H1 (cell line): ENCODE data around the gene VPS51. TPM values are rescaled to one million over a fixed set of nuclear protein-coding genes. Genes with fewer than 3 reads are reported as not detected.

ENCODE experiments used
- CTCF ChIA-PET: fragments of 300-600 bp; sonication (Branson Sonifier 250); formaldehyde crosslinking; loops from one replicate; lab custom pipeline; 2021; ENCODE audit not compliant: partially characterized antibody; lab: Charles Lee
- POLR2A ChIA-PET: fragments of 300-600 bp; sonication (Branson Sonifier 250); formaldehyde crosslinking; loops from one replicate; lab custom pipeline; 2021; ENCODE audit warnings: inconsistent platforms; ENCODE audit not compliant: partially characterized antibody; lab: Charles Lee
- DNase-seq, 2 experiments: peaks; one replicate each; pipeline versions ENCODE4 v3.0.0 to v3.0.0-alpha.2; 2010 to 2022; ENCODE audit warnings: low spot score in 2 of 2, low read depth in 1 of 2, mixed read lengths in 1 of 2
- FAIRE-seq: peaks from 2 replicates; lab custom pipeline; 2011; peaks lifted over from hg19 to GRCh38; lab: Jason Lieb, UNC
- H2AFZ ChIP-seq: 2 replicates; pipeline ENCODE4 v1.8.1; 2012; ENCODE audit warnings: low read length, inconsistent platforms
- H2AK5ac ChIP-seq: 2 replicates; pipeline ENCODE4 v1.6.1; 2013; ENCODE audit warnings: low read depth, low read length
- H2BK120ac ChIP-seq: replicated peaks from 2 replicates; pipeline ENCODE3; 2013; ENCODE audit warnings: low read depth, low read length, inconsistent platforms
- H2BK12ac ChIP-seq: 2 replicates; pipeline ENCODE4 v1.6.1; 2013; ENCODE audit warnings: low read depth, low read length
- H2BK15ac ChIP-seq: 2 replicates; pipeline ENCODE4 v1.6.1; 2013; ENCODE audit warnings: low read length
- H2BK20ac ChIP-seq: 2 replicates; pipeline ENCODE4 v1.6.1; 2013; ENCODE audit warnings: low read length
- H2BK5ac ChIP-seq: 2 replicates; pipeline ENCODE4 v1.6.1; 2013; ENCODE audit warnings: low read depth, low read length
- H3K14ac ChIP-seq: 2 replicates; pipeline ENCODE4 v1.6.1; 2013; ENCODE audit warnings: inconsistent platforms; ENCODE audit not compliant: insufficient read length
- H3K18ac ChIP-seq: 2 replicates; pipeline ENCODE4 v1.6.1; 2013; ENCODE audit warnings: low read length; ENCODE audit errors: extremely low read depth
- H3K23ac ChIP-seq: 2 replicates; pipeline ENCODE4 v1.6.1; 2013; ENCODE audit warnings: inconsistent platforms; ENCODE audit not compliant: insufficient read length
- H3K23me2 ChIP-seq: 2 replicates; pipeline ENCODE4 v1.6.1; 2013; ENCODE audit warnings: low read depth, low read length
- H3K27ac ChIP-seq: 2 replicates; pipeline ENCODE4 v1.6.1; 2011; ENCODE audit warnings: low read depth, low read length, inconsistent platforms
- H3K27me3 ChIP-seq, 4 experiments: replicated peaks in 1 of 4; 1 replicate in 1 of 4; 2 replicates in 3 of 4; pipeline versions ENCODE4 v1.6.1 to v1.8.1; 2011 to 2013; ENCODE audit warnings: low read length in 3 of 4, mild to moderate bottlenecking in 3 of 4, inconsistent platforms in 2 of 4, mixed read lengths in 2 of 4, moderate library complexity in 1 of 4; ENCODE audit not compliant: control insufficient read depth in 3 of 4, insufficient read depth in 3 of 4; ENCODE audit errors: extremely low read depth in 1 of 4
- H3K36me3 ChIP-seq, 4 experiments: 2 replicates each; pipeline versions ENCODE4 v1.6.1 to v1.8.1; 2011 to 2013; ENCODE audit warnings: mild to moderate bottlenecking in 4 of 4, low read length in 3 of 4, moderate library complexity in 2 of 4, control low read depth in 1 of 4, inconsistent platforms in 1 of 4; ENCODE audit not compliant: insufficient read depth in 4 of 4, control insufficient read depth in 2 of 4
- H3K4ac ChIP-seq: replicated peaks from 2 replicates; pipeline ENCODE3; 2013; ENCODE audit warnings: low read length, low read depth, mixed read lengths, inconsistent platforms; ENCODE audit not compliant: insufficient read length
- H3K4me1 ChIP-seq, 4 experiments: replicated peaks in 1 of 4; 1 replicate in 1 of 4; 2 replicates in 3 of 4; pipeline versions ENCODE4 v1.6.1 to v1.8.1; 2011 to 2013; ENCODE audit warnings: low read length in 3 of 4, inconsistent platforms in 2 of 4, mixed read lengths in 1 of 4; ENCODE audit not compliant: insufficient read depth in 4 of 4, control insufficient read depth in 3 of 4
- H3K4me2 ChIP-seq, 2 experiments: 2 replicates each; pipeline versions ENCODE4 v1.6.1 to v1.8.1; 2011 to 2013; ENCODE audit warnings: low read depth in 2 of 2, low read length in 2 of 2, control low read depth in 1 of 2, inconsistent platforms in 1 of 2, mild to moderate bottlenecking in 1 of 2; ENCODE audit not compliant: insufficient read depth in 1 of 2
- H3K4me3 ChIP-seq, 4 experiments: fragments of 200-600, 300-600 bp in 1 of 4; sonication (generic), shearing (Covaris generic), sonication (Bioruptor Twin) in 1 of 4; 2 replicates each; pipeline versions ENCODE4 v1.5.1 to v1.8.1; 2011 to 2016; ENCODE audit warnings: low read length in 4 of 4, low read depth in 3 of 4, control low read depth in 2 of 4, inconsistent platforms in 2 of 4, mild to moderate bottlenecking in 2 of 4, mixed read lengths in 1 of 4, moderate library complexity in 1 of 4; ENCODE audit not compliant: insufficient read depth in 2 of 4; ENCODE audit errors: extremely low read depth in 1 of 4
- H3K56ac ChIP-seq: replicated peaks from 2 replicates; pipeline ENCODE3; 2013; ENCODE audit warnings: low read depth, mild to moderate bottlenecking, mixed read lengths, low read length, inconsistent platforms; ENCODE audit not compliant: insufficient read length
- H3K79me1 ChIP-seq: 2 replicates; pipeline ENCODE4 v1.6.1; 2013; ENCODE audit warnings: low read depth, low read length, control low read depth
- H3K79me2 ChIP-seq, 2 experiments: 2 replicates each; pipeline versions ENCODE4 v1.6.1 to v1.8.1; 2012 to 2013; ENCODE audit warnings: low read length in 2 of 2, mild to moderate bottlenecking in 2 of 2, inconsistent platforms in 1 of 2; ENCODE audit not compliant: insufficient read depth in 2 of 2, control insufficient read depth in 1 of 2
- H3K9ac ChIP-seq, 4 experiments: replicated peaks in 1 of 4; 1 replicate in 1 of 4; 2 replicates in 3 of 4; pipeline versions ENCODE4 v1.6.1 to v1.8.1; 2011 to 2013; ENCODE audit warnings: low read depth in 3 of 4, low read length in 3 of 4, control low read depth in 2 of 4, mild to moderate bottlenecking in 2 of 4, moderate library complexity in 2 of 4, inconsistent platforms in 1 of 4; ENCODE audit errors: extremely low read depth in 1 of 4
- H3K9me3 ChIP-seq, 2 experiments: 2 replicates each; pipeline versions ENCODE4 v1.6.1 to v1.8.1; 2012 to 2013; ENCODE audit warnings: mild to moderate bottlenecking in 2 of 2, moderate library complexity in 2 of 2, control low read depth in 1 of 2, inconsistent platforms in 1 of 2, low read depth in 1 of 2, low read length in 1 of 2, mixed read lengths in 1 of 2; ENCODE audit not compliant: insufficient read depth in 2 of 2
- H4K20me1 ChIP-seq, 2 experiments: replicated peaks in 1 of 2; 2 replicates each; pipeline versions ENCODE3 to v1.8.1; 2011 to 2013; ENCODE audit warnings: inconsistent platforms in 2 of 2, low read length in 2 of 2, mild to moderate bottlenecking in 1 of 2; ENCODE audit not compliant: insufficient read depth in 2 of 2, control insufficient read depth in 1 of 2
- H4K5ac ChIP-seq: 2 replicates; pipeline ENCODE4 v1.6.1; 2013; ENCODE audit warnings: low read length, low read depth, mixed read lengths, inconsistent platforms; ENCODE audit not compliant: insufficient read length
- H4K8ac ChIP-seq: 2 replicates; pipeline ENCODE4 v1.8.0; 2013; ENCODE audit warnings: mild to moderate bottlenecking, moderate library complexity, low read length, inconsistent platforms; ENCODE audit not compliant: insufficient read depth; ENCODE audit errors: extremely low read depth
- H4K91ac ChIP-seq: replicated peaks from 2 replicates; pipeline ENCODE3; 2013; ENCODE audit warnings: low read length, mixed read lengths, inconsistent platforms; ENCODE audit not compliant: insufficient read length
- KDM4A ChIP-seq: IDR thresholded peaks from one replicate; pipeline ENCODE4 v1.7.1; 2012; ENCODE audit warnings: low read depth, mild to moderate bottlenecking, moderate library complexity, low read length, inconsistent platforms; ENCODE audit not compliant: severe bottlenecking
- PHF8 ChIP-seq: fragments of 200-600 bp; sonication (generic); conservative IDR thresholded peaks from 2 replicates; pipeline ENCODE4 v1.7.1; 2012; ENCODE audit warnings: low read depth, mild to moderate bottlenecking, inconsistent platforms, low read length, moderate library complexity
- WGBS, 2 experiments: shearing (Covaris generic) in 1 of 2; methylation state at CpG; one replicate each; pipeline versions ENCODE4 v1.1.6 to v1.1.7; 2013 to 2015; ENCODE audit warnings: low lambda C conversion rate in 2 of 2, mixed read lengths in 2 of 2, inconsistent platforms in 1 of 2, low coverage in 1 of 2, missing lambda C conversion rate in 1 of 2; ENCODE audit not compliant: insufficient replicate concordance in 2 of 2, insufficient coverage in 1 of 2, insufficient read length in 1 of 2; ENCODE audit errors: extremely low coverage in 1 of 2, missing lambda C conversion rate in 1 of 2; 5-methylcytosine and 5-hydroxymethylcytosine counted together
- polyA plus RNA-seq, 7 experiments: library from polyadenylated mRNA; depleted of rRNA in 3 of 7; stranded (reverse) in 5 of 7; unstranded in 2 of 7; fragments of >200 nt in 5 of 7; fragments of 200-250 nt in 2 of 7; gene quantifications; 1 replicate in 5 of 7; 2 replicates in 1 of 7; 4 replicates in 1 of 7; pipeline versions ENCODE4 v1.2.1 to v1.2.3, GENCODE V29; 2011 to 2013; ENCODE audit warnings: missing spikeins in 2 of 7, mixed read lengths in 2 of 7
- total RNA-seq: library from RNA; stranded (reverse); fragmentation: NEBNext Ultra II Directional; extraction: Animal tissue kit (Norgen Biotek cat#: 25700); gene quantifications from 2 replicates; pipeline ENCODE4 v1.2.1, GENCODE V29; 2021

Gene VPS51
- total and polyA plus RNA-seq, 2 of the 8 experiments (the other 6 are each of a cell fraction or from before 2014, with no cell fraction given) = 97.4 to 142 TPM

GRCh38 chr11:65135633-65136145 lies 39.7 kb downstream of the VPS51 start:
- H3K4ac ChIP-seq = no peak overlapping the region
- H3K4me2 ChIP-seq = peak overlapping the region; percentile 77 to 91
- FAIRE-seq (no peak), DNase-seq (no peak)
- no peak for TF ChIP-seq PHF8
- no peak for TF ChIP-seq KDM4A
- peaks cover 0 to 15% of the 10 kb centered on the region in 2 experiments; a peak in 1 of 4 replicates for H3K79me2 ChIP-seq
- peaks cover 4 to 16% (median 14%) of the 10 kb centered on the region in 4 experiments; a peak in 6 of 8 replicates for H3K36me3 ChIP-seq
- no peak overlapping the region for H4K8ac ChIP-seq
- H3K4me3 ChIP-seq = peak overlapping the region; percentile 56 to 94 (median 88)
- H4K5ac ChIP-seq = no peak overlapping the region
- peak overlapping the region; percentile 41; the same call in 1 of the 2 replicates for H2AK5ac ChIP-seq
- no peak overlapping the region for H2BK12ac ChIP-seq
- no peaks in the 10 kb centered on the region; a peak in 1 of 4 replicates for H3K9me3 ChIP-seq
- peaks cover 0 to 13% (median 7%) of the 10 kb centered on the region in 4 experiments; a peak in 6 of 7 replicates for H3K4me1 ChIP-seq
- H4K20me1 ChIP-seq = peaks cover 0 to 9% of the 10 kb centered on the region in 2 experiments
- H3K27me3 ChIP-seq = no peaks in the 10 kb centered on the region
- H2AFZ ChIP-seq = peak overlapping the region; percentile 76
- H2BK20ac ChIP-seq = no peak overlapping the region
- peak overlapping the region; percentile 99 for H3K27ac ChIP-seq
- ChIA-PET POLR2A (interaction anchor here (0.8 to 15.8 kb wide), 21 partner anchors 9 to 373 kb away, joined by 3 to 305 read pairs (median 4); partner anchors contain the start of genes CAPN1, CDC42EP2, FAU and MRPL49), CTCF (interaction anchor here (0.8 to 3.0 kb wide), 13 partner anchors 9 to 267 kb away, joined by 3 to 14 read pairs (median 4); partner anchors contain the start of genes CAPN1, MRPL49, SPDYC and TM7SF2)
- no peak overlapping the region for H2BK120ac ChIP-seq
- H3K23ac ChIP-seq = no peak overlapping the region
- H2BK5ac ChIP-seq = peak overlapping the region; percentile 83; the same call in 1 of the 2 replicates
- H3K23me2 ChIP-seq = peaks cover 14% of the 10 kb centered on the region
- no peak overlapping the region for H2BK15ac ChIP-seq
- no peak overlapping the region for H3K56ac ChIP-seq
- H3K79me1 ChIP-seq = peaks cover 3% of the 10 kb centered on the region; the same call in 1 of the 2 replicates
- H3K18ac ChIP-seq = no peak overlapping the region
- no peak overlapping the region for H3K14ac ChIP-seq
- no peak overlapping the region for H4K91ac ChIP-seq
- WGBS, 2 experiments = 72% methylated on average over 11 of the region's 11 CpGs; no CpG with 5 or more reads in 1 of the 2 experiments
- peak overlapping the region in 3 of 4 experiments; percentile 27 to 87 (median 66); a peak in 6 of 7 replicates for H3K9ac ChIP-seq
